Measurements from ENCODE around the gene KCNT2. TPM values are rescaled to one million over a fixed set of nuclear protein-coding genes. Genes with fewer than 3 reads are reported as not detected.

The KCNT2 gene
- total RNA-seq, 1 experiment from 2014 or later, result 9.1 TPM

- no peak overlapping the region for H3K27ac ChIP-seq (ENCODE audit: insufficient read length, low read depth, low read length)
- no peak overlapping the region for H3K4me3 Mint-ChIP-seq
- no peak overlapping the region for H2BK12ac ChIP-seq (ENCODE audit: insufficient read length, low read depth, low read length)
- no peak overlapping the region for H3K4me2 ChIP-seq (ENCODE audit: insufficient read depth, insufficient read length, low read length)
- no peak overlapping the region for H4K5ac ChIP-seq (ENCODE audit: insufficient read length, low read depth, low read length)
- no peaks in the 10 kb centered on the region for H3K9me3 Mint-ChIP-seq
- H3K23me2 ChIP-seq (ENCODE audit: insufficient read length, low read depth, low read length, poor library complexity, severe bottlenecking), result no peaks in the 10 kb centered on the region
- H3K27ac Mint-ChIP-seq, result no peak overlapping the region
- no peaks in the 10 kb centered on the region for H3K79me1 ChIP-seq (ENCODE audit: insufficient read depth, low read depth, low read length, poor library complexity, severe bottlenecking)
- H3K9ac ChIP-seq (ENCODE audit: extremely low read depth, insufficient read length, low read length), result no peak overlapping the region
- WGBS (ENCODE audit: extremely low coverage, insufficient read length, low lambda C conversion rate), result no CpG with 5 or more reads among the region's 2 CpGs
- no peak overlapping the region for H3K14ac ChIP-seq (ENCODE audit: insufficient read depth, low read length)
- H3K27me3 ChIP-seq (ENCODE audit: insufficient read depth, low read length), result no peaks in the 10 kb centered on the region
- no peak overlapping the region for H2BK20ac ChIP-seq (ENCODE audit: low read depth, low read length, poor library complexity, severe bottlenecking)
- no peaks in the 10 kb centered on the region for H4K20me1 ChIP-seq (ENCODE audit: control insufficient read depth, insufficient read depth, insufficient read length)
- H3K4me1 ChIP-seq (ENCODE audit: insufficient read depth, low read length), result no peaks in the 10 kb centered on the region
- no peak overlapping the region for H4K91ac ChIP-seq (ENCODE audit: insufficient read length, low read depth, low read length)
- H2BK15ac ChIP-seq (ENCODE audit: low read depth, low read length), result no peak overlapping the region
- no peak overlapping the region for H3K18ac ChIP-seq (ENCODE audit: insufficient read length, low read depth, low read length)
- no peak overlapping the region for H3T11ph ChIP-seq (ENCODE audit: low read length)
- H3K23ac ChIP-seq (ENCODE audit: insufficient read length, low read depth, low read length), result no peak overlapping the region
- TF ChIP-seq CTCF (conservative IDR thresholded peaks at IDR 0.05), result no peak
- H2BK120ac ChIP-seq (ENCODE audit: low read depth, low read length, poor library complexity, severe bottlenecking), result no peak overlapping the region
- no peak for DNase-seq
- no peak overlapping the region for H3K56ac ChIP-seq (ENCODE audit: insufficient read length, low read depth, low read length)
- no peak overlapping the region for H3K4ac ChIP-seq (ENCODE audit: low read depth, low read length)
- H3K27me3 Mint-ChIP-seq (ENCODE audit: low read depth), result no peaks in the 10 kb centered on the region
- H3K9me3 ChIP-seq (ENCODE audit: control insufficient read depth, low read depth, low read length), result no peaks in the 10 kb centered on the region
- no peak overlapping the region for H2BK5ac ChIP-seq (ENCODE audit: insufficient read length, low read length)
- H3K79me2 ChIP-seq (ENCODE audit: insufficient read depth, low read length), result no peaks in the 10 kb centered on the region
- no peak overlapping the region for H2AFZ ChIP-seq (ENCODE audit: low read length)
- H3K36me3 Mint-ChIP-seq (ENCODE audit: insufficient read depth in 1 of 3, low read depth in 3 of 3), result peaks cover 0 to 3% (median 0%) of the 10 kb centered on the region in 3 experiments; a peak in 2 of 7 replicates
- H4K8ac ChIP-seq (replicated peaks; ENCODE audit: insufficient read length, low read depth, low read length), result no peak overlapping the region
- peaks cover 4 to 5% of the 10 kb centered on the region in 2 experiments for H3K4me1 Mint-ChIP-seq
- H2AK5ac ChIP-seq (ENCODE audit: insufficient read length, low read length), result no peak overlapping the region
These were observed 195.9 kb downstream of the KCNT2 start for GRCh38 chr1:196412326-196412725.

Data from H9 (cell line).